ENCODE measurements around the gene SCAMP2. TPM values are rescaled to one million over a fixed set of nuclear protein-coding genes. Genes with fewer than 3 reads are reported as not detected.

SCAMP2 gene
- total and polyA plus RNA-seq, 11 donors, result 25.1 to 90.5 (median 46.0) TPM

- WGBS, 4 donors, result 0 to 2% (median 1%) methylated on average over 11 of the region's 11 CpGs
- DNase-seq, result no peak
- H3K9me3 ChIP-seq, result no peaks in the 10 kb centered on the region
- TF ChIP-seq CTCF (IDR thresholded peaks at IDR 0.05), result no peak
- intact Hi-C loops (cut with DNase I), result loop anchor here in 1 of 10 donors (5.0 kb wide), 1 partner anchor 35 kb away; the partner anchor contains the start of gene FAM219B
- peak overlapping the region; percentile 55 to 95 (median 84) for H3K4me3 ChIP-seq
- ATAC-seq, result no peak
- peak overlapping the region; percentile 82 to 100 (median 94) for H3K27ac ChIP-seq
- H3K4me1 ChIP-seq, result peaks cover 11 to 58% (median 49%) of the 10 kb centered on the region in 12 donors
- H3K27me3 ChIP-seq, result no peaks in the 10 kb centered on the region
- H3K36me3 ChIP-seq, result peaks cover 0 to 9% (median 0%) of the 10 kb centered on the region in 9 donors
These were observed 496 bp downstream of the SCAMP2 start for GRCh38 chr15:74872702-74873035.

- peak overlapping the region in 3 of 12 donors; percentile 8 to 86 (median 17) for H3K4me3 ChIP-seq
- peak overlapping the region; percentile 43 to 97 (median 78) for H3K27ac ChIP-seq
- no peak for ATAC-seq
These were observed 2.5 kb downstream of the SCAMP2 start for GRCh38 chr15:74870436-74871215.

GRCh38 chr15:74869726-74870407 lies 3.3 kb downstream of the SCAMP2 start:
- no peaks in the 10 kb centered on the region for H3K9me3 ChIP-seq
- peak; percentile 73 to 83 (median 78) for DNase-seq
- H3K36me3 ChIP-seq, result peaks cover 0 to 9% (median 0%) of the 10 kb centered on the region in 9 donors
- peak overlapping the region in 4 of 12 donors; percentile 4 to 86 (median 23) for H3K4me3 ChIP-seq
- WGBS, 4 donors, result 12 to 20% (median 19%) methylated on average over 6 of the region's 6 CpGs
- peak overlapping the region; percentile 43 to 97 (median 78) for H3K27ac ChIP-seq
- peaks cover 11 to 81% (median 65%) of the 10 kb centered on the region in 12 donors for H3K4me1 ChIP-seq
- TF ChIP-seq CTCF (IDR thresholded peaks at IDR 0.05) (no peak), POLR2A (IDR thresholded peaks at IDR 0.05) (no peak)
- ATAC-seq, result peak in 3 of 4 donors; percentile 34 to 54 (median 52)
- no peaks in the 10 kb centered on the region for H3K27me3 ChIP-seq
- intact Hi-C loops (cut with DNase I), result loop anchor here in 1 of 10 donors (5.0 kb wide), 1 partner anchor 37 kb away; the partner anchor contains the start of gene FAM219B

More at GRCh38 chr15:74870436-74871215, 2.5 kb downstream of the SCAMP2 start:
- TF ChIP-seq CTCF (IDR thresholded peaks at IDR 0.05) (no peak), POLR2A (IDR thresholded peaks at IDR 0.05) (no peak)
- Histone ChIP-seq H3K36me3 (peaks cover 0 to 9% (median 0%) of the 10 kb centered on the region in 9 donors), H3K9me3 (no peaks in the 10 kb centered on the region), H3K4me1 (peaks cover 11 to 77% (median 65%) of the 10 kb centered on the region in 12 donors), H3K27me3 (no peaks in the 10 kb centered on the region)
- no peak for DNase-seq
- intact Hi-C loops (cut with DNase I), result loop anchor here in 1 of 10 donors (5.0 kb wide), 1 partner anchor 37 kb away; the partner anchor contains the start of gene FAM219B
- 32 to 37% (median 34%) methylated on average over 6 of the region's 6 CpGs for WGBS, 4 donors

GRCh38 chr15:74869372-74869725 lies 3.8 kb downstream of the SCAMP2 start:
- intact Hi-C loops (cut with DNase I), result no loop called here
- Histone ChIP-seq H3K9me3 (no peaks in the 10 kb centered on the region), H3K4me3 (peak overlapping the region in 3 of 12 donors; percentile 17 to 86 (median 29))

More at GRCh38 chr15:74869372-74869725, 3.8 kb downstream of the SCAMP2 start:
- peak in 3 of 4 donors; percentile 5 to 15 (median 6) for ATAC-seq
- H3K36me3 ChIP-seq, result peaks cover 0 to 9% (median 0%) of the 10 kb centered on the region in 9 donors
- peak overlapping the region; percentile 43 to 97 (median 78) for H3K27ac ChIP-seq
- no peak for DNase-seq
- no peak for TF ChIP-seq CTCF (IDR thresholded peaks at IDR 0.05)
- TF ChIP-seq POLR2A (IDR thresholded peaks at IDR 0.05), result no peak
- no peaks in the 10 kb centered on the region for H3K27me3 ChIP-seq
- H3K4me1 ChIP-seq, result peaks cover 11 to 81% (median 65%) of the 10 kb centered on the region in 12 donors
